Measurements from ENCODE around the gene CACNB4.

GRCh38 chr2:151981886-151982285 is 117.0 kb downstream of the CACNB4 start:
- no peak for TF ChIP-seq CTCF (conservative IDR thresholded peaks at IDR 0.05 in 1 of 2, IDR thresholded peaks at IDR 0.05 in 1 of 2; ENCODE audit: extremely low read depth in 1 of 2, insufficient read depth in 1 of 2, low read depth in 1 of 2, low read length in 2 of 2)
- TF ChIP-seq EZH2 (IDR thresholded peaks at IDR 0.05; ENCODE audit: borderline replicate concordance, low read length): no peak

All from mammary epithelial cell (primary cell).